IPS-18c (cell line): Measurements from ENCODE around the gene CTPS2.
"Not testable (repeated sequence)": the region's sequence is repeated elsewhere in the genome, so short reads cannot be mapped to it uniquely, and the experiment has no call there.

Experiments
- H3K4me3 ChIP-seq: 2 replicates; pipeline ENCODE4 v1.7.0; 2013; ENCODE audit warnings: low read depth, mild to moderate bottlenecking, low read length, moderate library complexity; ENCODE audit not compliant: insufficient read depth
- H3K9me3 ChIP-seq: one replicate; pipeline ENCODE4 v1.6.1; 2013; ENCODE audit warnings: mild to moderate bottlenecking, low read length, moderate library complexity; ENCODE audit not compliant: control insufficient read depth, insufficient read depth

Gene CTPS2

DNA sequence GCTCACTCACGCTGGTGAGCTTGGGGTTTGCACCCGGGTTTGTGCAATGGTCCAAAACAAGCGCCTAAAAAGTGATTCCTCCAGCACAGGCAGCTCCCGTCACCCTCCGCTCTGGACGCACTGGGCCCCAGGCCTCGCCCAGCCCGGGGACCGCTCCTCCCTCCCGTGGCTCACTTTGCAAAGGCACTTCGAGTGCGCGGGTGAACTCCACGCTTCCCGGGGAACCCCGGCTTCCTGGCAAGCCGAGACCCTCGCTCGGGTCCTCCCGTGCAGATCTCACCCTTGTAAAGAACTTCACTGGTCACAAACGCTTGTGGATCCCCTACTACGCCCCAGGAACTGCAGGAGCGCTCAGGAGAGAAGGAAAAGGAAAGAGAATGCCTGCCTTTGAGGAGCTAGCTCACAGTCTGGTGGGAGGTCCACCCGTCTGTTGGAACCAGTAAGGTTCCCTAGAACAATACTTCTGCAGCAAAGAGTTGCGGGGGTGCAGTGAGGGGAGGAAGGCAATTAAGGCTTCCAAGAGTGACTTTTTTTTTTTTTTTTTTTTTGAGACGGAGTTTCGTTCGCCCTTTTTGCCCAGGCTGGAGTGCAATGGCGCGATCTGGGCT lies at the start of gene CTPS2:
TSS of gene CTPS2 (minus strand) at position 122 of the 608 bp plus-strand sequence. CDS start 9,767 bp downstream, outside the sequence.
- H3K4me3 ChIP-seq: peak within 1 kb of the TSS; percentile 87

DNA sequence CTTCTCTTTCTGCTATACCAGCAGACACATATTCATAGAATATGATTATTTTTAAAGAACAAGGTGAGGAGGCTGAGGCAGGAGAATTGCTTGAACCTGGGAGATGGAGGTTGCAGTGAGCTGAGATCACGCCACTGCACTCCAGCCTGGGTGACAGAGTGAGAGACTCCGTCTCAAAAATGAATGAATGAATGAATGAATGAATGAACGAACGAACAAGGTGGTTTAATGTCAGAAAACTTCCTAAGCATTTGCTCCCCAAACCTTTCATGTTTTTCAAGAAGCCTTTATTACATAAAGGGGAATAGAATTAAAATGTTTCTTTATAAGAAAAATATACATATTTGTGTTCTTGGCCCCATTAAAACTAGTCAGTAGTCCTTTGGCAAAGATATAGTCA lies 49.0 kb upstream of the CTPS2 start:
- not testable (repeated sequence) for H3K9me3 ChIP-seq, H3K4me3 ChIP-seq

More for the DNA sequence above, at the start of gene CTPS2:
- H3K9me3 ChIP-seq: no peaks in the 10 kb centered on the region

DNA sequence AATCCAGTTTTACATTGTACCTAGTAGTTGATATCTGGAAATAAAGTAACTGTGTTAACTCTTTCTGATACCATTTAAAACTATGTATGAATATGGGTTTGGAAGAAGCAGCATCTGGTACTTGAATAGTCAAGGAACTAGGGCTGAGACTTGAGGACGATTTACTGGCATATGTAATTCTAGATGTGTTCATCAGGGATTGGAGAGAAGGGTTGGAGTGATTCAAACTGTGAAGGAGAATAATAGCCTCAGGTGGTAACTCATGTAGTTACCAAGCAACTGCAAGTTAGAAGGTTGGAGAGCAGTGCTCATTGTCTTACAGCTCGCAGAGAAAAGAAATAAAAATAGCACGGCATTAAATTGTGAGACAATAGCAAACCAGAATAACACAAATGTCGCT lies 44.3 kb upstream of the CTPS2 start:
- H3K9me3 ChIP-seq: no peaks in the 10 kb centered on the region
- H3K4me3 ChIP-seq: no peak overlapping the region

DNA sequence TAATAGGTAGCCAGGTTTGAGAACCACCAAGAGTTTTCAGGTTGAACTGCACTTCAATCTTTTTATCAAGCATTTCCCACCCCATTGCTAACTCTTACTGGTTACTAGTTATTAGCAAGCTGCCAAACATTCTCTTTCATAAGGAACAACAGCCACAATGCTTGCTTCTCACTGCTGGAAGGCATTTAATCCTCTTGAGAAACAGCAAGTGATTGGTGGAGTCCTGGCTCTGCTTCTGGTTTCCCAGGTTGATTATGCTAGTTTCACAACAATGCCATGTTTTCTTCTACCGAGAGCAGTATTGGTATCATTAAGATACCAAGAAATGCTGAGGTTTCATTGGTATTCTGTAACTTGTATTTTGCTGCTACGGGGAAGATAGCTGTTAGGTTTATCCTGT lies 41.5 kb upstream of the CTPS2 start:
- no peaks in the 10 kb centered on the region for H3K9me3 ChIP-seq
- no peak overlapping the region for H3K4me3 ChIP-seq

DNA sequence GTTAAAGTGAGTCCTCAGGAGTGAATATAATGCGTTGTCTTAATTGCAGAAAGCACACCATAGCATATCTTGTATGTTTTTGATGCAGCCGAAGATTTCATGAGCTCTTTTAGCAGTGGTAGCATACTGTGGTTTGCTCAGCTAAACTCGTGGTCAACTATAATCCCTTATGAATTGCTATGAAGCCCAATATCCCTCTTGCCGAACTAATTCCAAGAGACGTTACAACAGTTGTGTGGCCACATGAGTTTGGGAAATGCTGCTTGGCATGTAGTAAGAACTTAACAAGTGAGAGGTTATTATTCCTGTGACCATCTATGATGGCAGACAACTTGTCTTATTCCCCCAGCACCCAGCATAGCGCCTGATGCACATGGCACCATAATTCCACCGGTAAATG lies 37.7 kb upstream of the CTPS2 start:
- Histone ChIP-seq H3K4me3 (no peak overlapping the region), H3K9me3 (no peaks in the 10 kb centered on the region)

- H3K4me3 ChIP-seq: no peak overlapping the region
- H3K9me3 ChIP-seq: no peaks in the 10 kb centered on the region
Observed at GRCh38 chrX:16748425-16748824, 36.0 kb upstream of the CTPS2 start.

GRCh38 chrX:16745659-16746058 lies 33.2 kb upstream of the CTPS2 start:
- no peak overlapping the region for H3K4me3 ChIP-seq
- no peaks in the 10 kb centered on the region for H3K9me3 ChIP-seq

GRCh38 chrX:16745102-16745501 lies 32.6 kb upstream of the CTPS2 start:
- H3K9me3 ChIP-seq: no peaks in the 10 kb centered on the region
- H3K4me3 ChIP-seq: no peak overlapping the region

DNA sequence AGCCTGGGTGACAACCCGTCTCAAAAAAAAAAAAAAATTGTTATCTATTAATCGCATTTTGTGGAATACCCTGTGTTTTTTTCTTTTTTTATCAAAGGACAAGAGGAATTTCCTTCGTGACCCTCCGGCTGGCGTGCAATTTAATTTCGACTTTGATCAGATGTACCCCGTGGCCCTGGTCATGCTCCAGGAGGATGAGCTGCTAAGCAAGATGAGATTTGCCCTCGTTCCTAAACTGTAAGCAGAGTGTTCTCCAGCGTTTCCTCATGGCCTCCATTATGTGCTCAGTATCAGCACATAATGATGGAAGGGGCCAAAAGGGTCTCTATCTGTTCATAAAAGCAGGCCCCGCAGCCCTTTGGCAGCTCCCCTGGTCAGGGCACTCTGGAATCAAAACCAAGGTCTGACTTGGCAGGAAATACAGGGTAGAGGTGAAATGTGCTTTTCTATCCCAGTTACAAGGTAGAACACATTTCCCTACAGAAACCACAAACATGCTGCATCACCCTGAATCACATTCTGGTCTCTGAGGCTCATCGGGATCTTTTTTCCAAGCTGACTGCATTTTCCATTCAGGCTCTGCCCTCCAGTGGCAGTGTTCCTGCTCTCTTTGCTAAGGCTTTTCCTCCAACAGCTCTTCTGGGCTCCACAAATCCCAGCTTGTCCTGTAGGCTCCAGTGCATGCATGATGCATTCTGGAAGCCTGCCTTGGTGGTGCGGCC lies 31.3 kb upstream of the CTPS2 start:
- Histone ChIP-seq H3K4me3 (no peak overlapping the region), H3K9me3 (no peaks in the 10 kb centered on the region)

DNA sequence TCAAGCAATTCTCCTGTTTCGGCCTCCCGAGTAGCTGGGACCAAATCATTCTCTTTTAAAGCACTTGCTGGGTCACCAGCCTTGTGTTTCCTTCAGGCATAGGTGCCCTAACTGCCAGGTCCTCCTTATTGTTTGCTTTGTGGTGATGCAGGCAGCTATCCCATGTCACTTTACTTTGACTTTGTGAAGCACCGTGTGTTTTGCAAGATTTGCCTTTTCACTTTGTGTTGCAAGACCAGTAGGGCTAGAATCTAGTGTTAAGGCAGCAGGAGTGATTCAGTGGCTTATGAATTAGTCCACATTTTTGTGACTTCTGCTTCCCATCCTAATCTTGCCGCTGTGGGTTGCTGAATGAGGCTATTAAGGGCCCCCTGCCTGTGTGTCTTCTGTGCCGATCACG lies 27.1 kb upstream of the CTPS2 start:
- Histone ChIP-seq H3K4me3 (no peak overlapping the region), H3K9me3 (no peaks in the 10 kb centered on the region)

GRCh38 chrX:16737024-16737423 lies 24.6 kb upstream of the CTPS2 start:
- Histone ChIP-seq H3K4me3 (no peak overlapping the region), H3K9me3 (no peaks in the 10 kb centered on the region)

GRCh38 chrX:16733013-16733412 lies 20.5 kb upstream of the CTPS2 start:
- no peak overlapping the region for H3K4me3 ChIP-seq
- H3K9me3 ChIP-seq: peaks cover 3% of the 10 kb centered on the region

DNA sequence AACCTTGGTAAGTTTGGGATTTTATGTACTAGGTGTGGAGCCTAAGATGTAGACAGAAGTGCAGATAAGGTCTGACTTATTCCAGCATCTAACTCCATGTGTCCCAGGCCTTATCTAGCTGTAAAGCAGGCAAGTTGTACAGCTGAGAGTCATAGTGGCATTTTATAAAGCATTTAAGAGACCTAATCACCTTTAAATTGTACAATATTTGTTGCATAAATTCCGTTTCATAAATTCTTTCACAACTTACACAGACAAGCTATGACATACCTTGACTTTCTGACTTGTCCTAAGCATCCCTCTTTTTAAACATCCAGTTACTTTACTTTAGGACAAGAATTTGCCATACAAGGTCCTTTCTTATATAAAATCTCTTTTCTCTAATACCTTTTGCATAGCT lies 18.0 kb upstream of the CTPS2 start:
- H3K9me3 ChIP-seq: peaks cover 3% of the 10 kb centered on the region
- H3K4me3 ChIP-seq: no peak overlapping the region

DNA sequence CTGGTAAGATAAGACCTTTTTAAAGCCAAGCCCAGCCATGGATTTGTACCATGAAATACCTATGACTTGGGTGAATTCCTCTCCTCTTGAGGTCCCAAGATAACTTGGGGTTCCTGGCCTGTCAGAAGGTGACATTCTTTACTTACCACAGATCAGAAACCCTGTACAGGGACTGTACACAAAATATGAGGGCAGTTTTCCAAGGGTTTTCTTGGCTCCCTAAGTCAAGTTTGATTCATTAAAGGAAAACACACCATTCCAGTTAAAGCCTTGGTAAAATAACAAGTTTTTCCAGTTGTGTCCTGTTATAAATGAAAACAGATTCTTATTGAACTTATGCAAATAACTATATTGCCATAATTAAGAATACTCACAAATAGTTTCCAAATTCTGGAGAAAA lies 15.2 kb upstream of the CTPS2 start:
- H3K4me3 ChIP-seq: no peak overlapping the region

DNA sequence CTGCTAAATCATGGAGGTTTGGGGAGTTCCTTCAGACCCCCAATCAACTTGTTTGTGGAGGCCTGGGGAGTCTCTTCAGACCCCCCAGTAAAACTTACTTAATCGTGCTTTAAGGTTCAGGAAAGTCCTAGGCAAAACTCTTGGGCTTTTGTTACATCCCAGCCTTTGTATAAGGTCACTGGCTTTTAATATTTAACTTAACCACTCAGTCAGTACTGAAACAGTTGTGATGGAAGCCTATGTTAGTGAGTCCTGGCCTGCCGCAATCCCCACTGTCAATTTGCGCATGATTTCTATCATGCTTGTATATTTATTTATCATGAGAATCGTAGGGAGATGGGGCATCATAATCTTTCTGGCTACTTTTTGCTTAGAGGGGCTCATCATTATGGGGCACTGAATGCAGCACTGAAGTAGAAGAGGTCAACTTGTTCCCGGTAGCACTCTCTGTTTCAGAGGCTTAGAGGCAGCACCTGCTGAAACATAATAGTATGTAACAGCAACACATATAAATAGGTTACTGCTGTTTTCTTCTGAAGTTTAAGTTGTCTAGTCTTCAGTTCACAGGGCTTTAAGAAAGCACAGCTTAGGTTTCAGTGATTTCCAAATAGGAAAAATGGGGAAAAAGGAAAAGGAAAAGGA lies 14.0 kb upstream of the CTPS2 start:
- H3K9me3 ChIP-seq, H3K4me3 ChIP-seq: not testable (repeated sequence)

More for the DNA sequence above, 15.2 kb upstream of the CTPS2 start:
- peaks cover 3% of the 10 kb centered on the region for H3K9me3 ChIP-seq

DNA sequence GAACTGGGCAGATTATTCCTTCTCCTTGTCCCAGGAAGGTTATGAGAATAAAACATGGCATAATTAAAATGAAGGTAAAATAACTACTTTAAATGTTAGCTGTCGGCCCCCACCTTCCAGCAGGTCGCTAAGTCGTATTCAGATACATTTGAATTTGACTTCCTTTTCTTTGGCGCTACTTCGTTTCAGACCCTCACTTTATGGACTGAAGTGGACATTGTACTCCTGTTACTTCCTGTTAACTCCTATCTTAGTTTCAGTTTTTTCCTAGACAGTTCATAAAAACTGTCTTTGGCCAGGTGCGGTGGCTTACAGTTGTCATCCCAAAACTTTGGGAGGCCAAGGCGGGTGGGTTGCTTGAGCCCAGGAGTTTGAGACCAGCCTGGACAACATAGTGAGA lies 12.6 kb upstream of the CTPS2 start:
- H3K4me3 ChIP-seq: no peak overlapping the region

GRCh38 chrX:16722481-16722880 lies 10.0 kb upstream of the CTPS2 start:
- no peaks in the 10 kb centered on the region for H3K9me3 ChIP-seq
- no peak overlapping the region for H3K4me3 ChIP-seq

More for the DNA sequence above, 12.6 kb upstream of the CTPS2 start:
- H3K9me3 ChIP-seq: peaks cover 3% of the 10 kb centered on the region

- H3K9me3 ChIP-seq: no peaks in the 10 kb centered on the region
- H3K4me3 ChIP-seq: peak within 1 kb of the TSS; percentile 90
Observed at GRCh38 chrX:16719334-16720084, 7.0 kb upstream of the CTPS2 start, which contains the start of gene SYAP1. SYAP1 (plus strand) TSS chrX:16719612; CDS start chrX:16719725, 113 bp downstream.
